Prostate gland (tissue), 2 donors: Measurements from ENCODE around the gene TAF1C.

Experiments used
- CTCF ChIP-seq, 4 experiments: fragments of 200-600 bp in 2 of 4; fragments of 450-650 bp in 2 of 4; sonication (generic) in 2 of 4; IDR thresholded peaks; 1 replicate in 3 of 4; 2 replicates in 1 of 4; pipeline ENCODE4 v1.5.1; 2016 to 2019; ENCODE audit warnings: antibody characterized with exemption in 4 of 4, mild to moderate bottlenecking in 2 of 4, moderate library complexity in 2 of 4
- POLR2A ChIP-seq: fragments of 450-650 bp; IDR thresholded peaks from one replicate; pipeline ENCODE4 v1.6.1; 2016; ENCODE audit warnings: antibody characterized with exemption, mild to moderate bottlenecking
- POLR2AphosphoS5 ChIP-seq: sonication (generic); formaldehyde crosslinking; IDR thresholded peaks from one replicate; pipeline ENCODE4 v1.6.1; 2017; ENCODE audit warnings: antibody characterized with exemption

GRCh38 chr16:84161037-84161436 lies 25.8 kb downstream of the TAF1C start:
- TF ChIP-seq CTCF (IDR thresholded peaks at IDR 0.05) (no peak), POLR2A (no peak), POLR2AphosphoS5 (no peak)
